GM06990 (cell line): ENCODE measurements around the gene LGR6.
"Not testable (repeated sequence)": the region's sequence is repeated elsewhere in the genome, so short reads cannot be mapped to it uniquely, and the experiment has no call there.

Experiments used
- DNase-seq: peaks from one replicate; pipeline ENCODE4 v3.0.0-alpha.2; 2011; ENCODE audit not compliant: insufficient read length; ENCODE audit errors: extremely low read depth
- H3K27me3 ChIP-seq: replicated peaks from 2 replicates; pipeline ENCODE4 v1.6.0; 2011; ENCODE audit warnings: low read length; ENCODE audit not compliant: control insufficient read depth, insufficient read depth
- H3K36me3 ChIP-seq: 2 replicates; pipeline ENCODE4 v1.5.1; 2011; ENCODE audit warnings: low read length; ENCODE audit not compliant: control insufficient read depth, insufficient read depth
- H3K4me3 ChIP-seq: replicated peaks from 2 replicates; pipeline ENCODE4 v1.5.1; 2011; ENCODE audit warnings: low read depth, mild to moderate bottlenecking, control low read depth, low read length
- TF ChIP-seq, protein P1 (sequence below): IDR thresholded peaks from 2 replicates; pipeline ENCODE4 v1.5.1; 2011; ENCODE audit warnings: low read length, control low read depth, mild to moderate bottlenecking, inconsistent platforms; ENCODE audit not compliant: insufficient read depth, poor library complexity, severe bottlenecking

Gene LGR6

DNA sequence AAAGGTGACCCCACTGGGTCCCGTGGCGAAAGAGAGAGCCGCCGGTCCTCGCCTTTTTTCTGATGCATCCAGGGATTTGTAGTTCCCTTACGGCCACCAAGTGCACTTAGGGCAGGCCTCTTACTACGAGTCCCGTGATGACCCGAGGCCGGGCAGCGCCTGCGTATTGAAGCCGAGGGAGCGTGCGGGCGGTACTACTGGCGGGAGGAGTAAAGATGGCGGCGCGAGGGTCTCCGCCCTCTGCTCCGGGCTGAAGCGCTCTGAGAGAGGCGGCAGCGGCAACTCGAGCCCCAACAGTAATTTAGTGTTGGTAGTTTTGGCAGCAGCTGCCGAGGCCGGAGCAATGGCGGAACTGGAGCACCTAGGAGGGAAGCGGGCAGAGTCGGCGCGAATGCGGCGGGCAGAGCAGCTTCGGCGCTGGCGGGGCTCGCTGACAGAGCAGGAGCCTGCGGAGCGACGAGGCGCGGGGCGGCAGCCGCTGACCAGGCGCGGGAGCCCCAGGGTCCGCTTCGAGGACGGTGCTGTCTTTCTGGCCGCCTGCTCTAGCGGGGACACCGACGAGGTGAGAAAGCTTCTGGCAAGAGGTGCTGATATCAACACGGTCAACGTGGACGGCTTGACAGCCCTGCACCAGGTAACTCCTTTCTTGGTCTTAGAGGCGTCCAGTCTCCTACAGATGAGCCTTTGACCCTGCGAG, 155.1 kb downstream of the LGR6 start, which contains the start of gene PPP1R12B:
Gene PPP1R12B, plus strand, starts transcription at position 191 of the 697 bp plus-strand sequence. Its CDS starts 153 bp downstream, at position 344.
- H3K27me3 ChIP-seq = no peaks in the 10 kb centered on the region
- peak; percentile 95 for DNase-seq
- H3K4me3 ChIP-seq = peak within 1 kb of the TSS; percentile 96
- TF ChIP-seq, protein P1, sequence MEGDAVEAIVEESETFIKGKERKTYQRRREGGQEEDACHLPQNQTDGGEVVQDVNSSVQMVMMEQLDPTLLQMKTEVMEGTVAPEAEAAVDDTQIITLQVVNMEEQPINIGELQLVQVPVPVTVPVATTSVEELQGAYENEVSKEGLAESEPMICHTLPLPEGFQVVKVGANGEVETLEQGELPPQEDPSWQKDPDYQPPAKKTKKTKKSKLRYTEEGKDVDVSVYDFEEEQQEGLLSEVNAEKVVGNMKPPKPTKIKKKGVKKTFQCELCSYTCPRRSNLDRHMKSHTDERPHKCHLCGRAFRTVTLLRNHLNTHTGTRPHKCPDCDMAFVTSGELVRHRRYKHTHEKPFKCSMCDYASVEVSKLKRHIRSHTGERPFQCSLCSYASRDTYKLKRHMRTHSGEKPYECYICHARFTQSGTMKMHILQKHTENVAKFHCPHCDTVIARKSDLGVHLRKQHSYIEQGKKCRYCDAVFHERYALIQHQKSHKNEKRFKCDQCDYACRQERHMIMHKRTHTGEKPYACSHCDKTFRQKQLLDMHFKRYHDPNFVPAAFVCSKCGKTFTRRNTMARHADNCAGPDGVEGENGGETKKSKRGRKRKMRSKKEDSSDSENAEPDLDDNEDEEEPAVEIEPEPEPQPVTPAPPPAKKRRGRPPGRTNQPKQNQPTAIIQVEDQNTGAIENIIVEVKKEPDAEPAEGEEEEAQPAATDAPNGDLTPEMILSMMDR = no peak
- no peaks in the 10 kb centered on the region for H3K36me3 ChIP-seq

DNA sequence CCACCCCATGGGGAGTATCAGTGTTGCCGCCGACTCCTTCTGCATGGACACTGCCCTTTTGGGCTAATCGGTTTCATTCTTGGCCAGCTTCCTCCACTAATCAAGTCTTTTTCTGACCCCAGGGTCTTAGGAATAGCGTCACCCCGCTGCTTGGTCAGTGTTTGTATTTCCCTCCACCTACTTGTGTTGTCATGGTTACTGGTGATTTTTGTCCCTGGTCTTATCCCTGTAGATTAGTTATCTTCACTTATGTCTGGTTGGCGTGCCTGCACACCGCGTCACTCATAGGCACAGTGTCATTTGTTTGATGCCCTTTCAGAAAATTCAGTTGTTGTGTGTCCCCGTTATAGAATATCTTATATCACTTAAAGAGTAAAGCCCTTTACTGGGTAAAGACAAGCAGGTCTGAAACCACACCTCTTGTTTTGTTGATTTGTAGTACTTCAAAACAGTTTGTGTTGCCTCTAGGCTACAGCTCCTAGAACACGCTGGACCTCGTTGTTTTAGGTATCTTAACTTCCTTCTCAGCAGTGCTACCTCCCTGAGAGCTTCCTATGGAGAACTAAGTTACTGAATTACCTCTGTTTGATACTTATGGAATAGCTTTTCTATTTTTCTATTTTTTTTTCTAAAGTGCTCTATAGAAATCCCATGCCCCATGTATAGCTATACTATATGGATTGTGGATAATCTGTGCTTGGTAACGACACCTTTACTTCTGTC, 155.8 kb downstream of the LGR6 start:
- peak overlapping the region; percentile 96 for H3K4me3 ChIP-seq
- TF ChIP-seq, protein P1 = no peak
- no peak for DNase-seq
- H3K27me3 ChIP-seq = no peaks in the 10 kb centered on the region
- H3K36me3 ChIP-seq = no peaks in the 10 kb centered on the region

DNA sequence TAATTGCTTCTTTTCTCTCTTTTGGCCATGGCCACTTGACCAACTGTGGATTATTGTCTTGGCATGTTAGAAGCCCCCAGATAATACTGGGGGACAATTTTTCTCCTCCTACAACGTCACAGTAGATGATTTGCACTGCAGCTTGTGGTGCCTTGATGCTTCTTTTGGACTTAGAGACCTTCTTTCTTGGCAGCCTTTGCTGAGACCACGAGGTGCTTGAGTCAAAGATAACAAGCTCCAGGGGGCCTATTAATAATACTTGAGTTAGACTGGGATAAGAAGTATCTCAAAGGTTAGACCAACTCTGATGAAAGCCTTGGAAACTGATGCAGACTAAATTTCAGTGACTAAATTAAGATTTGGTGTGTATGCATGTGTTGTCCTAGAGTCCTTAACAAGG, 158.1 kb downstream of the LGR6 start:
- no peak for DNase-seq
- Histone ChIP-seq H3K27me3 (no peaks in the 10 kb centered on the region), H3K36me3 (no peaks in the 10 kb centered on the region), H3K4me3 (no peak overlapping the region)
- TF ChIP-seq, protein P1 = no peak

DNA sequence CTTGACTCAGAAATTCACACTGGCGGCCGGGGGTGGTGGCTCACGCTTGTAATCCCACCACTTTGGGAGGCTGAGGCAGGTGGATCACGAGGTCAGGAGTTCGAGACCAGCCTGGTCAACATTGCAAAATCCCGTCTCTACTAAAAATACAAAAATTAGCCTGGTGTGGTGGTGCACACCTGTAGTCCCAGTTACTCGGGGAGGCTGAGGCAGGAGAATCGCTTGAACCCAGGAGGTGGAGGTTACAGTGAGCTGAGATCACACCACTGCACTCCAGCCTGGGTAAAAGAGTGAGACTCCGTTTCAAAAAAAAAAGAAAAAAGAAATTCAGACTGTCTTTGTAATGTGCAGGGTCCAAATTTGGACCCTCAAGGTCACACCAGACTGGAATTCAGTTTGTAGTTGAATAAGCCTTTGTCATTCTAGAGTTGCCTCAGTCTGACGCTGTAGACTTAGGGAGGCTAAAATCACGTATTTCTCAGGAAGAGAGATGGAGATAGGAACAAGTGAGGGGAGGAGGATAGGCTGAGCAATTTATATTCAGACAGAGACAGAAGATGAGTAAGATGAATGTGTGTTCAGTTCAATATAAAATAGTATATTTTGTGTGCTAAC, 159.1 kb downstream of the LGR6 start:
- not testable (repeated sequence) for DNase-seq, H3K36me3 ChIP-seq, H3K27me3 ChIP-seq, H3K4me3 ChIP-seq

DNA sequence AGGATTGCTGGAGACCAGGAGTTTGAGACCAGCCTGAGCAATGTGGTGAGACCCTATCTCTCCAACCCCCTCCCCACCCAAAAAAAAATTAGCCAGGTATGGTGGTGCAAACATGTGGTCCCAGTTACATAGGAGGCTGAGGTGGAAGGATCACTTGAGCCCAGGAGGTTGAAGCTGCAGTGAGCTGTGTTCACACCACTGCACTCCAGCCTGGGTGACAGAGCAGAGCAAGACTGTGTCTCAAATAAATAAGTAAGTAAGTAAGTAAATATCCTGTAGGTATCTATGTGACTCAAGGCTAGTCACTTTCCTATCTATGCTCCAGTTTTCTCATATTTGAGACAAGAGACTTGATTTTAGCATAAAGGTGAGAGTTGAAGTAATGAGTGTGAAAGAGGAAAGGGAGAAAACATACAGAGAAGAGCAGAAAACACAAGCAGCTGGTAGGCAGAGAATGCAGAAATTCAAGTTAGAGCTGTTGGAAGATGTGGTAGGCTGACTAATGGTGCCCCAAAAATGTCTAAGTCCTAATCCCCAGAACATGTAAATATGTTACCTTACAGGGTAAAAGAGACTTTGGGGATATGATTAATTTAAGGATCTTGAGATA, 162.4 kb downstream of the LGR6 start:
- TF ChIP-seq, protein P1 = no peak
- DNase-seq = no peak
- H3K27me3 ChIP-seq = no peaks in the 10 kb centered on the region
- no peak overlapping the region for H3K4me3 ChIP-seq
- H3K36me3 ChIP-seq = no peaks in the 10 kb centered on the region

DNA sequence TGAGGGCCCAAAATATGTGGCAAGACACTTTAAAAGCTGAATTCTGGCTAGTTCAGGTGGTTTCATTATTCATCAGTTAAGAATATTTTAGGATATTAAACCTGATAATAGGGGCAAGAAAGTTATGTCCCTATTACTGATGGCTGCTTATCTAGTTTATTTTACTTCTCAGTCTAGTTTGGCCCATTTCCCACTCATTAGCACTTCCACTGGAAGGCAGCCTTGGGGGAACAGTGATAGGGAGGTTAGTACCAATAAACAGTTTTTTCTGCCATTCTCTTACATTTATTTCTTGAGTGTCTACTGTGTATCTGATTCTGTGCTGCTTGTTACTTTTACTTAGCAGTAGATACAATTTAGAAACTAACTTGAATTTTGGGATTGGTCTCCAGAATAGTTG, 163.9 kb downstream of the LGR6 start:
- no peak for DNase-seq
- Histone ChIP-seq H3K36me3 (no peaks in the 10 kb centered on the region), H3K4me3 (no peak overlapping the region), H3K27me3 (no peaks in the 10 kb centered on the region)
- TF ChIP-seq, protein P1 = no peak
